H1 (cell line): ENCODE data around the gene GTF2H1.

Experiments
- CTCF ChIP-seq, 3 experiments: IDR thresholded peaks; 1 replicate in 2 of 3; 2 replicates in 1 of 3; pipeline versions ENCODE4 v1.5.1 to v1.6.1; 2011; ENCODE audit warnings: low read length in 3 of 3, mild to moderate bottlenecking in 3 of 3, inconsistent platforms in 2 of 3, low read depth in 1 of 3, moderate library complexity in 1 of 3; ENCODE audit not compliant: insufficient read depth in 1 of 3; ENCODE audit errors: control extremely low read depth in 1 of 3
- POLR2A ChIP-seq, 2 experiments: IDR thresholded peaks; 1 replicate in 1 of 2; 2 replicates in 1 of 2; pipeline ENCODE4 v1.6.1; 2011; ENCODE audit warnings: low read depth in 2 of 2, low read length in 2 of 2, mild to moderate bottlenecking in 2 of 2; ENCODE audit errors: control extremely low read depth in 1 of 2
- POLR2AphosphoS5 ChIP-seq: IDR thresholded peaks from 2 replicates; pipeline ENCODE4 v1.6.1; 2011; ENCODE audit warnings: low read depth, low read length

GRCh38 chr11:18320617-18321016, 1.8 kb upstream of the GTF2H1 start:
- TF ChIP-seq CTCF (IDR thresholded peaks at IDR 0.05; ENCODE audit: control extremely low read depth in 1 of 3, insufficient read depth in 1 of 3, low read depth in 1 of 3, low read length in 3 of 3), result no peak
- TF ChIP-seq POLR2A (IDR thresholded peaks at IDR 0.05; ENCODE audit: control extremely low read depth in 1 of 2, low read depth in 2 of 2, low read length in 2 of 2), result no peak
- no peak for TF ChIP-seq POLR2AphosphoS5
